HEK293T (cell line): ENCODE results near the gene POMT1.

Experiments used
- CTCF ChIA-PET: fragments of 350-600 bp; formaldehyde crosslinking; extraction: SDS; loops from one replicate; lab custom pipeline; 2021; ENCODE audit warnings: antibody characterized with exemption, inconsistent platforms; lab: Yijun Ruan, JAX
- POLR2A ChIA-PET: fragments of 350-600 bp; formaldehyde crosslinking; extraction: SDS; loops from one replicate; lab custom pipeline; 2020; ENCODE audit warnings: antibody characterized with exemption, inconsistent platforms; lab: Yijun Ruan, JAX
- DNase-seq: peaks from one replicate; pipeline ENCODE4 v3.0.0; 2012; ENCODE audit warnings: mixed read lengths; ENCODE audit errors: extremely low spot score
- ARNT ChIP-seq: fragments of 450-650 bp; IDR thresholded peaks from 2 replicates; pipeline ENCODE4 v1.6.1; 2017; ENCODE audit warnings: mild to moderate bottlenecking
- BHLHE40 ChIP-seq: fragments of 450-650 bp; IDR thresholded peaks from 2 replicates; pipeline ENCODE4 v1.6.1; 2016; ENCODE audit warnings: mild to moderate bottlenecking, moderate library complexity, borderline replicate concordance
- CTBP1 ChIP-seq: fragments of 450-650 bp; IDR thresholded peaks from 2 replicates; pipeline ENCODE4 v1.6.1; 2016; ENCODE audit warnings: borderline replicate concordance
- ELF4 ChIP-seq: fragments of 450-650 bp; IDR thresholded peaks from 2 replicates; pipeline ENCODE4 v1.6.1; 2017; ENCODE audit warnings: antibody characterized with exemption
- FOXA1 ChIP-seq: fragments of 450-650 bp; IDR thresholded peaks from 2 replicates; pipeline ENCODE4 v1.6.1; 2016; ENCODE audit warnings: mild to moderate bottlenecking
- FOXK2 ChIP-seq: fragments of 450-650 bp; IDR thresholded peaks from 2 replicates; pipeline ENCODE4 v1.6.1; 2016; ENCODE audit warnings: mild to moderate bottlenecking
- FOXM1 ChIP-seq: fragments of 450-650 bp; IDR thresholded peaks from 2 replicates; pipeline ENCODE4 v1.6.1; 2017; ENCODE audit warnings: mild to moderate bottlenecking, borderline replicate concordance
- HDGF ChIP-seq: fragments of 450-650 bp; IDR thresholded peaks from 2 replicates; pipeline ENCODE4 v1.6.1; 2017; ENCODE audit warnings: antibody characterized with exemption, borderline replicate concordance
- L3MBTL2 ChIP-seq: fragments of 450-650 bp; conservative IDR thresholded peaks from 2 replicates; pipeline ENCODE4 v1.6.1; 2016; ENCODE audit warnings: mild to moderate bottlenecking
- LEF1 ChIP-seq: fragments of 450-650 bp; IDR thresholded peaks from 2 replicates; pipeline ENCODE4 v1.6.1; 2017; ENCODE audit warnings: mild to moderate bottlenecking, borderline replicate concordance
- NFRKB ChIP-seq: fragments of 450-650 bp; IDR thresholded peaks from 2 replicates; pipeline ENCODE4 v1.6.1; 2016; ENCODE audit warnings: mild to moderate bottlenecking, moderate library complexity
- SP1 ChIP-seq: fragments of 450-650 bp; IDR thresholded peaks from 2 replicates; pipeline ENCODE4 v1.6.1; 2017
- SUZ12 ChIP-seq: fragments of 450-650 bp; IDR thresholded peaks from 2 replicates; pipeline ENCODE4 v1.6.1; 2016; ENCODE audit warnings: mild to moderate bottlenecking
- TARDBP ChIP-seq: fragments of 450-650 bp; IDR thresholded peaks from 2 replicates; pipeline ENCODE4 v1.6.1; 2016
- ZNF384 ChIP-seq: fragments of 450-650 bp; IDR thresholded peaks from 2 replicates; pipeline ENCODE4 v1.6.1; 2016
- TF ChIP-seq, protein P1 (sequence below): fragments of 450-650 bp; IDR thresholded peaks from 2 replicates; pipeline ENCODE4 v1.6.1; 2016

POMT1 gene

DNA sequence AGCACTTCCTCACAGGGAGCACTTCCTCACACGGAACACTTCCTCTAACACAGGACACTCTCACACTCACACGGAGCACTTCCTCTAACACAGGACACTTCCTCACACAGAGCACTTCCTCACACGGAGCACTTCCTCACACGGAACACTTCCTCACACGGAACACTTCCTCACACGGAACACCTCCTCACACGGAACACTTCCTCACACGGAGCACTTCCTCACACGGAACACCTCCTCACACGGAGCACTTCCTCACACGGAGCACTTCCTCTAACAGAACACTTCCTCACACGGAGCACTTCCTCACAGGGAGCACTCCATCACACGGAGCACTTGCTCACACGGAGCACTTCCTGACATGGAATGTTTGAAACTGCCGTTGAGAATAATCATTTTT lies 13.4 kb downstream of the POMT1 start:
- no peak for DNase-seq
- ChIA-PET CTCF (no interaction called here), POLR2A (no interaction called here)
- TF ChIP-seq SP1 (no peak), ELF4 (no peak), HDGF (no peak), FOXK2 (no peak), BHLHE40 (no peak), FOXM1 (no peak), LEF1 (no peak), ZNF384 (no peak), ARNT (no peak), FOXA1 (no peak), SUZ12 (no peak), CTBP1 (no peak), TARDBP (no peak), NFRKB (no peak), L3MBTL2 (no peak)
- TF ChIP-seq, protein P1, sequence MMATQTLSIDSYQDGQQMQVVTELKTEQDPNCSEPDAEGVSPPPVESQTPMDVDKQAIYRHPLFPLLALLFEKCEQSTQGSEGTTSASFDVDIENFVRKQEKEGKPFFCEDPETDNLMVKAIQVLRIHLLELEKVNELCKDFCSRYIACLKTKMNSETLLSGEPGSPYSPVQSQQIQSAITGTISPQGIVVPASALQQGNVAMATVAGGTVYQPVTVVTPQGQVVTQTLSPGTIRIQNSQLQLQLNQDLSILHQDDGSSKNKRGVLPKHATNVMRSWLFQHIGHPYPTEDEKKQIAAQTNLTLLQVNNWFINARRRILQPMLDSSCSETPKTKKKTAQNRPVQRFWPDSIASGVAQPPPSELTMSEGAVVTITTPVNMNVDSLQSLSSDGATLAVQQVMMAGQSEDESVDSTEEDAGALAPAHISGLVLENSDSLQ: no peak

GRCh38 chr9:131516930-131517329 lies 14.2 kb downstream of the POMT1 start:
- CTCF ChIA-PET: no interaction called here
- DNase-seq: no peak
- POLR2A ChIA-PET: no interaction called here
- TF ChIP-seq BHLHE40 (no peak), ZNF384 (no peak), CTBP1 (no peak), LEF1 (no peak), FOXK2 (no peak), SP1 (no peak), FOXM1 (no peak), HDGF (no peak), L3MBTL2 (no peak), NFRKB (no peak), SUZ12 (no peak)

GRCh38 chr9:131517761-131518190 lies 15.1 kb downstream of the POMT1 start:
- DNase-seq: no peak
- POLR2A ChIA-PET: no interaction called here

DNA sequence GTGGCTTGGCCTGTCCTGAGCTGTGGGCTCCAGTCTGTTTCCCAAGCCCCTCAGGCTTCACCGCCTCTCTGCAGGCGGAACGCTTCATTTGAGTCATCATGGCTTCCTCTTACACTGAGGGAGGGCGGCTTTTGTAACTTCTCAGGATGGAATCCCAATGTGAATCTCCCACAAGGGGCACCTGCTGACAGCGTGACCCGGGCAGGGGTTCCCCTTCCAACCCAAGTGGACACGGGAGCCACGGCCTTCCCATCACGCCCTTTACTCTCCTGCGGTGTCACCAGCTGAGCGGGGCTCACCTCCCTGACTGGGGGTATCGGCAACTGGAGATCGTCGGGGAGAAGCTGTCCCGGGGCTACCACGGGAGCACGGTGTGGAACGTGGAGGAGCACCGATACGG lies 15.8 kb downstream of the POMT1 start:
- DNase-seq: no peak
- POLR2A ChIA-PET: no interaction called here
- CTCF ChIA-PET: no interaction called here
- TF ChIP-seq BHLHE40 (no peak), ELF4 (no peak), ARNT (no peak), TARDBP (no peak), FOXA1 (no peak), HDGF (no peak), FOXM1 (no peak), NFRKB (no peak), LEF1 (no peak), FOXK2 (no peak), L3MBTL2 (no peak), ZNF384 (no peak), SP1 (no peak), CTBP1 (no peak), SUZ12 (no peak)
- TF ChIP-seq, protein P1: no peak

More at GRCh38 chr9:131517761-131518190, 15.1 kb downstream of the POMT1 start:
- CTCF ChIA-PET: no interaction called here
- TF ChIP-seq L3MBTL2 (no peak), TARDBP (no peak), LEF1 (no peak), HDGF (no peak), FOXA1 (no peak), CTBP1 (no peak), FOXM1 (no peak), NFRKB (no peak), BHLHE40 (no peak), ELF4 (no peak)
- TF ChIP-seq, protein P1: no peak

- POLR2A ChIA-PET: no interaction called here
- DNase-seq: no peak
- CTCF ChIA-PET: no interaction called here
- no peak for TF ChIP-seq FOXK2
- no peak for TF ChIP-seq ZNF384
- TF ChIP-seq SUZ12: no peak
- TF ChIP-seq TARDBP: no peak
- TF ChIP-seq NFRKB: no peak
- TF ChIP-seq L3MBTL2: no peak
Measured at GRCh38 chr9:131520503-131520902, 17.8 kb downstream of the POMT1 start.

GRCh38 chr9:131521203-131521602 lies 18.5 kb downstream of the POMT1 start:
- CTCF ChIA-PET: no interaction called here
- POLR2A ChIA-PET: no interaction called here
- no peak for DNase-seq
- TF ChIP-seq BHLHE40: no peak
- no peak for TF ChIP-seq ELF4
- TF ChIP-seq ARNT: no peak
- TF ChIP-seq HDGF: no peak
- TF ChIP-seq FOXK2: no peak
- TF ChIP-seq SP1: no peak
- no peak for TF ChIP-seq ZNF384
- TF ChIP-seq SUZ12: no peak
- TF ChIP-seq L3MBTL2: no peak
